ENCODE results near the gene WBP4.

- TF ChIP-seq LEF1 (IDR thresholded peaks at IDR 0.05; ENCODE audit: borderline replicate concordance), result no peak
- no peak for TF ChIP-seq SP1 (IDR thresholded peaks at IDR 0.05)
- no peak for TF ChIP-seq ELF4 (IDR thresholded peaks at IDR 0.05)
- TF ChIP-seq TARDBP (IDR thresholded peaks at IDR 0.05), result no peak
- no peak for TF ChIP-seq FOXM1 (IDR thresholded peaks at IDR 0.05; ENCODE audit: borderline replicate concordance)
- no peak for TF ChIP-seq SUZ12 (IDR thresholded peaks at IDR 0.05)
- TF ChIP-seq BHLHE40 (IDR thresholded peaks at IDR 0.05; ENCODE audit: borderline replicate concordance), result no peak
- no peak for TF ChIP-seq NFRKB (IDR thresholded peaks at IDR 0.05)
- no peak for TF ChIP-seq FOXK2 (IDR thresholded peaks at IDR 0.05)
- TF ChIP-seq CTBP1 (IDR thresholded peaks at IDR 0.05; ENCODE audit: borderline replicate concordance), result no peak
These were observed 46.3 kb downstream of the WBP4 start for GRCh38 chr13:41107584-41108014.

All from HEK293T (cell line).